ENCODE results near the gene BRIP1.
A peak's percentile ranks its signal among the peaks of the same experiment; 100 is the strongest.
"Not testable (repeated sequence)": the region's sequence is repeated elsewhere in the genome, so short reads cannot be mapped to it uniquely, and the experiment has no call there.

BRIP1 gene

DNA sequence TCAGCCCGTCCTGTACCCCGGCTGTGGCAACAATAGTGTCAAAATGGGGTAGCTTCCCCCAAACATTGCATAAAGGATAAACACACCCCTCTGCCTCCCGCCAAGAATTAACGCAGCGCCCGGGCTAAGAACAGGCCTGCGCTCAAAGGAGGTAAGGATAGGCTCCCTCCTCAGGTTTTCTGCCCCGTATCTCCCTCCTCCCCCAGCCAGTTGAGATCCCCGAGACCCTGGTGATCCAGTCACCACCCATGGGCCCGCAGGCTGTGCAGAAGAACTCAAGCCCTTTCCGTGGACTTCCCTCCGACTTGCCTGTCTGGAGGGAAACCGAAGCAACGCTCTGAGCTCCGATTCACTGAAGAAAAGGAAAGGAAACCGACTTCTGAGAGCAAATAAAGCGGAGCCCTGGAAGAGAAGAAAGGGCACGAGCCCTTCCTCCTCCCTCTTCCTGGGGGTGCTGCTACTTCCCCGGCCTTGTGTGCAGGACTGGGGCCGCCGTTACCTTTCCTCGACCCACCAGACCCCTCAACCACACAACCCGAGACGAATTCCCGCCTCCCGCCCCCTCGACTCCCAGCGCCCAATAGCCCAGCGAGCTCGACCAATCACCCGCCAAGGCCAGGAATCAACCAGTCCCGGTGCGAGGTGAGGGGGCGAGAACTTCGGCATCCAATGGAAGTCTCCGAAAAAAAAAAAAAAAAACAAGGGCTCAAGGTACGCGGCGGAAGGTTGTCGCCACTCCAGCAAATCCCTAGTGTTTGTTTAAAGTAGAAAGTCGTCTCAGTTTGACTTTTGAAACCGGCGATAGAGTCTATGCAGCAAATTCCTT lies at the start of gene BRIP1:
TSS of gene BRIP1 (minus strand) at position 554 of the 826 bp plus-strand sequence. CDS start 1,989 bp downstream, outside the sequence.
- DNase-seq: peak; percentile 84

GRCh38 chr17:61908292-61909037 lies 45.1 kb upstream of the BRIP1 start:
- DNase-seq: no peak

- no peak for DNase-seq
Measured at GRCh38 chr17:61907361-61907760, 44.0 kb upstream of the BRIP1 start.

- DNase-seq: peak; percentile 21
Measured at GRCh38 chr17:61904094-61904710, 40.9 kb upstream of the BRIP1 start.

- no peak for DNase-seq
Measured at GRCh38 chr17:61903251-61903650, 39.9 kb upstream of the BRIP1 start.

DNA sequence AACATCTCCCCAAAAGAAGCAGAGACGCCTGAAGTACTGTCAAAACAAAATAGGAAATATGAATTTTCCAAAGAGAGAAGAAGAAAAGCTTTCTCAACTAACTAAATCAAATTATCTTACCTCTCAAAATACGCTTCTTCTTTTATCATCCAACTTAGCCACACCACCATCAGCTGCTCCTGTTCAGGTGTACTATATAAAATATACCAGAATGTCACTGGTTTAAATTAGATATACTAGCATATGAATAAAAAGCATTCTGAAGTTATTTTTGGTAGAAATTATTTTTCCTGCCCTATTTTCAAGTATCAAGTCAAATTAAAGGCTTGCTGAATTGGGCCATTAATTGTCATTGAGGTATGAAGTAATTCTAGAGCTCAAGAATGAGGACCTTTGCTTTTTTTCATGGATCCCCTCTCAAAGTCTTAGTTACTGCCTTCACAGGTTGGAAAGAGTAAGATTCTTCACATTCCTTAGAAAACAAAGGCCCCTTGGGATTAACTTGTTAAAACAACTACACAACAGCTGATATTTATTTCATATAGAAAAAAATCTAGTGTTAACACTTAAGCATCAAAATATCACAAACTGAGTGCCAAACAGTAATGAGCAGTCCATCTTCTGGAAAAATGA lies 34.3 kb upstream of the BRIP1 start:
- DNase-seq: no peak

GRCh38 chr17:61895391-61895790 lies 32.1 kb upstream of the BRIP1 start:
- no peak for DNase-seq

DNA sequence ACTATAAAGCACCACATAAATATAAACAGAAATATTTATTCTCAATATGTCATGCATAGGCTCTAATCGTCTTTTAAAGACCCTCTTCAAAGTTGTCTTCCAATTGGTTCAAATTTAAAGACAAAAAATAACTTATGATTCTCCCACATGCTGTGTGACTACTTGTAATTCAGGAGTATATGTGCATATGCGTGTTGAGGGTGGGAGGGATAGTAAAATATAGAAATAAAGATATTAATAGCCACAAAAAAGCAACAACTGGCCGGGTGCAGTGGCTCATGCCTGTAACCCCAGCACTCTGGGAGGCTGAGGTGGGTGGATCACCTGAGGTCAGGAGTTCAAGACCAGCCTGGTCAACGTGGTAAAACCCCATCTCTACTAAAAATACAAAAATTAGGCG lies 31.0 kb upstream of the BRIP1 start:
- not testable (repeated sequence) for DNase-seq

DNA sequence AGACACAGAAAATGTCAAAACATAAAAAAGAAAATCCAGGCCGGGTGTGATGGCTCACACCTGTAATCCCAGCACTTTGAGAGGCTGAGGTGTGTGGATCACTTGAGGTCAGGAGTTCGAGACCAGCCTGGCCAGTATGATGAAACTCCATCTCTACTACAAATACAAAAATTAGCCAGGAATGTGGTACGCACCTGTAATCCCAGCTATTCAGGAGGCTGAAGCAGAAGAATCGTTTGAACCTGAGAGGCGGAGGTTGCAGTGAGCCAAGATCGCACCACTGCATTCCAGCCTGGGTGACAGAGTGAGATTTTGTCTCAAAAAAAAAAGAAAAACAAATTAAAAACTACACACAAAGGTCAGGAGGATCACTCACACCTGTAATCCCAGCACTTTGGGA lies 24.4 kb upstream of the BRIP1 start:
- not testable (repeated sequence) for DNase-seq

GRCh38 chr17:61885865-61886264 lies 22.5 kb upstream of the BRIP1 start:
- DNase-seq: not testable (repeated sequence)

- no peak for DNase-seq
Measured at GRCh38 chr17:61884864-61885263, 21.5 kb upstream of the BRIP1 start.

GRCh38 chr17:61880589-61881102 lies 17.3 kb upstream of the BRIP1 start:
- DNase-seq: no peak

GRCh38 chr17:61878984-61879612 lies 15.8 kb upstream of the BRIP1 start:
- DNase-seq: no peak

- no peak for DNase-seq
Measured at GRCh38 chr17:61878520-61878919, 15.2 kb upstream of the BRIP1 start.

GRCh38 chr17:61877837-61878236 lies 14.5 kb upstream of the BRIP1 start:
- DNase-seq: no peak

DNA sequence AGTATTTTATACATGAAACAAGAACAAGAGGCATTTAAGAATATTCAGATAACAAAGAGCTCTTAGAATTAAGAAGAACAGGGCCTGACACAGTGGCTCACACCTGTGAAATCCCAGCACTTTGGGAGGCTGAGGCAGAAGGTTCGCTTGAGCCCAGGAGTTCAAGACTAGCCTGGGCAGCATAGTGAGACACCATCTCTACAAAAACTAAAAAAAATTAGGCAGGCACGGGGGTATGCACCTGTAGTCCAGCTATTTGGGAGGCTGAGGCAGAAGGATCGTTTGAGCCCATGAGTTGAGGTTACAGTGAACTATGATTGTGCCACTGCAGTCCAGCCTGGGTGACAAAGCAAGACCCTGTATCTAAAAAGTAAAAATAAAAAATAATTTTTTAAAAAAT lies 12.5 kb upstream of the BRIP1 start:
- no peak for DNase-seq

DNA sequence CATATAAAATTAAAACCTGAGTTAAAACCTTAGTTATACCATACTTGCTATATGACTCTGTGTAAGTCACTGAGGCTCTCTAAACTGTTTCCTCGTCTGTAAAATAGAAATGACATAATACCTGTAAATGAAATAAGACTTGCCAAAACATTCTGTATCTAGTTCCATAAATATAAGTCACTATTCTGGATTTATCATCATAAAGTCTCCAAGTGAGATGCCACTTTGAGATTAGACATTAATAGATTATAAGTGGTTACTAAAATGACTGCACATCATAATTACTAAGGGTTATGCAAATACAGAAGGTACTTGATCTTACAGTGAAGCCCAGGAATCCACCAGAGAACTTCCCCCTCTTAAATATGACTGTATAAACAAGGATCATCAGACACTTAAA lies 12.0 kb upstream of the BRIP1 start:
- no peak for DNase-seq

DNA sequence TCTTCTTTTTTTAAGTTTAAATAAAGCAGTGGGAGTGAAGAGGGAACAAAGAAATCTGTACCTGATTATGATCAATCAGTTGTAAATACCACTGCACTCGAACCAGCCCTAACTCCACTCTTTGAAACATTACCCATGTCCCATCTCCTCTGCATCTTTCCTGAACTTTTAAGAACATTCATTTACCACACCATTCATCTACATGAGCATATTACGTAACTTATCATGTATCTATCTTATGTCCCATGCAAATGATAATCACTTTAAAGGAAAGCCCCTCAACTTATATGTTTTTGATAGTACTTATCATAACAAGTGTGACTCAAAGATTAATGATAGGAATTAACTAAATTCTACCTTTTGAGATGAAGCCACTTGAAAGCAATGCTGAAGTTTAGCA lies 10.7 kb upstream of the BRIP1 start:
- DNase-seq: no peak

DNA sequence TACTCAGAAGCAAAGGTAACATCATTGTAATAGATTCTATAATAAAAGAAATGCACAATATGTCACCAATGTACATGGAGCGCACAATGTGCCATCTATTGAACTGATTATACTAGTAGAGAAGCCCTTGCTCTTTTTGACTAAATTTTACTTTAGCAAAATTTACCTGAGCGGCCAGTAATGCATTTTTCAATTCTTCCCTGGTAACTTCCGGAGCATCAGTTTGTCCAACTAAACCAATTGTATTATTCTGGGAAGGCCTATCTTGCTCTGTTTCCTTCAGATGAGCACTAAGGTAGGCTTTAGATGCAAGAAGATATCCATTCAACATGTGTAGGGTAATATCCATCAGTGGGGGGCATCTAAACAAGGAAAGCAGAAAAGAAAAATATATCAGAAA lies 8.8 kb upstream of the BRIP1 start:
- DNase-seq: no peak

DNA sequence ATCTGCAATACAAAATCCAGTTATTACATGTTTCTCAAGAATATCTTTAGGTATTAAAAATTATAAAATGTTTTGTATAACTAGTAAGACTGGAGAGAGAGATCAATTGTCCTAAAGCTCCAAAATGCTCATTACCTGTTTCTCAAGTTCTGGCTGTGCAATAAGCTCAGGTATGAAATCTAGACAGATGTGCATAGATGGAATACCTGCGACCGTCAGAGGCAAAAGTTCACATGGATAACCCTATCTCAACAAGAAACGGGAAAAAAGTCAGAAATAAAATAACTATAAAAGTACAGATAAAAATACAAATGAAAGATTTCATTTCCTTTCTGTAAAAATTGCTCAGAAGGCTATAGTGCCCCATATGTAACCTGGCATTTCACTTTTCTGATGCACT lies 5.8 kb upstream of the BRIP1 start:
- DNase-seq: no peak

DNA sequence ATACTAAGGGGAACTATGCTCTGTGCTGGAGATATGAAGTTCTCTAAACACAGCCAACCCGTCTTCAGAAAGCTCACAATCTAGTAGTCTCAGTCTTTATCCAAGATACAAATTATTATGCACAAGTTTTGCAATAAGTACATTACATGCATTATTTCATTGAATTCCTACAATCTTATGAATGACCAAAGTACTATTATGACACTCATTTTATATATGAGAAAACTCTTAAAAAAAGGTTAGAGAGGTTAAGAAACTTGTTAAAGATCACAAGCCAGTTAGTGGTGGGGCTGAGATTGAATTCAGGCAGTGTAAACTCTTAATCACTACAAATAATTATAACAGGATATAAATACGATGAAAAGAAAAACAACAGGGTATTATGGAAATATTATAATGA lies 4.7 kb upstream of the BRIP1 start:
- no peak for DNase-seq

DNA sequence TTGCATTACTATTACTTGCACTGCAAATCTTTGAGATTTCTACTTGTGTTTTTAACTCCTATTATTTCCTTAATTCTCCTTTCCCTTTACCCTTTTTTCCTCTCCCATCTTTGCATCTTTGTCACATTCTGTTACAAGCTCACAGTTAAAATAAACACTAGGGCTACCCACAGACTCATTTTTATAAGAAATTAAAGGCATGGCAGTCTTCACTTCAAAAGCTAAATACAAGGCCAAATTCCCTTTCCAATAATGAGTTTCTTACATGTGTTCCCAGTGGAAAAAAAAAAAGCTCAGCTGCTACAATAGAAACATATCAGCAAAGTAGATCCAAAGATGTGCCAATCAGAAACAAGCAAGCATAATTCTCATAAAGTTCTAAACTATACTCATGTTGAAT lies 3.7 kb upstream of the BRIP1 start:
- no peak for DNase-seq

DNA sequence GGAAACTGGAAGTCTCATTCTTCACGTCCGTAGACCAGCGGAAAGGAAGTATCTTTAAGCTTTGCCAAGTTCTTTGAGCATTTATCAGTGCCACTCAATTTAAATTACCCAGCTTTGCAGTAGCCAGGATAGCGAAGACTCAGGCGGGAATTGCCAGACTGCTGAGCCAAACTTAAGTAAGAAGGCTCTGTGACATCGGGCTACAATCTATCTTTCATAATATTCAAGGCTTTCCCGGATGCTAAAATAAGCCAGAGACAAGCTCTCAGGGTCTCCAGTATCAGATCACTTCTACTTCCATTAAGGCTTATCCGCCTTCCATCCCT lies 436 bp upstream of the BRIP1 start:
- no peak for DNase-seq
